GM12864 (cell line): ENCODE data around the gene TAF3.

Experiments used
- DNase-seq: peaks from one replicate; pipeline ENCODE4 v3.0.0-alpha.2; 2011; ENCODE audit warnings: low read depth
- H3K4me3 ChIP-seq: 2 replicates; pipeline ENCODE4 v1.5.1; 2011; ENCODE audit warnings: mild to moderate bottlenecking, low read depth, low read length, control low read depth
- CTCF ChIP-seq: IDR thresholded peaks from 2 replicates; pipeline ENCODE4 v1.5.1; 2011; ENCODE audit warnings: low read depth, mild to moderate bottlenecking, moderate library complexity, low read length, control low read depth, inconsistent platforms; ENCODE audit errors: missing control alignments

TAF3 gene

GRCh38 chr10:8043569-8044306, 225.4 kb downstream of the TAF3 start:
- no peak overlapping the region for H3K4me3 ChIP-seq
- DNase-seq, result no peak
- no peak for TF ChIP-seq CTCF

- no peak for DNase-seq
- H3K4me3 ChIP-seq, result no peak overlapping the region
- no peak for TF ChIP-seq CTCF
Observed at GRCh38 chr10:8044331-8044907, 226.1 kb downstream of the TAF3 start.

- no peak overlapping the region for H3K4me3 ChIP-seq
- no peak for TF ChIP-seq CTCF
- no peak for DNase-seq
Observed at GRCh38 chr10:8044908-8045725, 226.8 kb downstream of the TAF3 start.

GRCh38 chr10:8045726-8046494, 227.6 kb downstream of the TAF3 start:
- no peak for TF ChIP-seq CTCF
- no peak overlapping the region for H3K4me3 ChIP-seq
- no peak for DNase-seq

GRCh38 chr10:8047452-8048280, 229.4 kb downstream of the TAF3 start:
- TF ChIP-seq CTCF, result no peak
- DNase-seq, result no peak
- H3K4me3 ChIP-seq, result no peak overlapping the region
